ENCODE measurements around the gene SLC6A20.

- TF ChIP-seq, protein P1, sequence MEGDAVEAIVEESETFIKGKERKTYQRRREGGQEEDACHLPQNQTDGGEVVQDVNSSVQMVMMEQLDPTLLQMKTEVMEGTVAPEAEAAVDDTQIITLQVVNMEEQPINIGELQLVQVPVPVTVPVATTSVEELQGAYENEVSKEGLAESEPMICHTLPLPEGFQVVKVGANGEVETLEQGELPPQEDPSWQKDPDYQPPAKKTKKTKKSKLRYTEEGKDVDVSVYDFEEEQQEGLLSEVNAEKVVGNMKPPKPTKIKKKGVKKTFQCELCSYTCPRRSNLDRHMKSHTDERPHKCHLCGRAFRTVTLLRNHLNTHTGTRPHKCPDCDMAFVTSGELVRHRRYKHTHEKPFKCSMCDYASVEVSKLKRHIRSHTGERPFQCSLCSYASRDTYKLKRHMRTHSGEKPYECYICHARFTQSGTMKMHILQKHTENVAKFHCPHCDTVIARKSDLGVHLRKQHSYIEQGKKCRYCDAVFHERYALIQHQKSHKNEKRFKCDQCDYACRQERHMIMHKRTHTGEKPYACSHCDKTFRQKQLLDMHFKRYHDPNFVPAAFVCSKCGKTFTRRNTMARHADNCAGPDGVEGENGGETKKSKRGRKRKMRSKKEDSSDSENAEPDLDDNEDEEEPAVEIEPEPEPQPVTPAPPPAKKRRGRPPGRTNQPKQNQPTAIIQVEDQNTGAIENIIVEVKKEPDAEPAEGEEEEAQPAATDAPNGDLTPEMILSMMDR (IDR thresholded peaks at IDR 0.05) = no peak
- no peak for TF ChIP-seq POLR2A (IDR thresholded peaks at IDR 0.05)
Observed at GRCh38 chr3:45802146-45802545, 5.8 kb upstream of the SLC6A20 start.
